IPS DF 6.9 (cell line): ENCODE results near the gene UBAC1.
"Not testable (repeated sequence)": the region's sequence is repeated elsewhere in the genome, so short reads cannot be mapped to it uniquely, and the experiment has no call there.

ENCODE experiments used
- DNase-seq: peaks from one replicate; pipeline ENCODE4 v3.0.0-alpha.2; 2013; ENCODE audit warnings: low read depth, low spot score
- H3K27ac ChIP-seq: one replicate; pipeline ENCODE4 v1.5.1; 2013; ENCODE audit warnings: low read length, control low read depth
- H3K27me3 ChIP-seq: 2 replicates; pipeline ENCODE4 v1.6.1; 2013; ENCODE audit warnings: mild to moderate bottlenecking, low read length; ENCODE audit not compliant: control insufficient read depth, insufficient read depth
- H3K36me3 ChIP-seq: 2 replicates; pipeline ENCODE4 v1.6.1; 2013; ENCODE audit warnings: low read length; ENCODE audit not compliant: control insufficient read depth, insufficient read depth
- H3K4me1 ChIP-seq: 2 replicates; pipeline ENCODE4 v1.6.1; 2013; ENCODE audit warnings: low read length; ENCODE audit not compliant: control insufficient read depth, insufficient read depth
- H3K4me3 ChIP-seq: 2 replicates; pipeline ENCODE4 v1.5.1; 2013; ENCODE audit warnings: mild to moderate bottlenecking, low read length
- H3K9me3 ChIP-seq: 2 replicates; pipeline ENCODE4 v1.6.1; 2013; ENCODE audit warnings: low read length, inconsistent platforms; ENCODE audit not compliant: control insufficient read depth, insufficient read depth
- WGBS: extraction: QIAGEN DNeasy Blood & Tissue Kit; methylation state at CpG from one replicate; pipeline ENCODE4 v1.1.7; 2013; ENCODE audit warnings: mixed read lengths, missing lambda C conversion rate; ENCODE audit not compliant: insufficient read length, insufficient coverage; 5-methylcytosine and 5-hydroxymethylcytosine counted together

The UBAC1 gene

DNA sequence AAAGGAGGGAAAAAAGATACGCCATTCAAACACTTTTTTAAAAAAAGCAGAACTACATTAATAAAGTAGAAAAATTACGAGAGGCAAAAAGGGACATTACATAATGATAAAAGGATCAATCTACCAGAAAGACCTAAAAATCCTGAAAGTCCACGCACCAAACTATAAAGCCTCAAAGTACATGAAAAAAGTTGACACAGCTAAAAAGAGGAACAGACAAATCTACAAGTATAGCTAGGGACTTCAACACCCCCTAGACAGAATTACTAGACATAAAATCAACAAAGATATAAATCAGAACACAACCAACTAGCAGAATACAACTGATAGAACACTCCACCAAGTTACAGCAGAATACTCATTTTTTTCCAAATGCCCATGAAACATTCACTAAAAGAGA, 65.0 kb downstream of the UBAC1 start:
- Histone ChIP-seq H3K27me3 (no peaks in the 10 kb centered on the region), H3K27ac (no peak overlapping the region), H3K36me3 (no peaks in the 10 kb centered on the region), H3K4me3 (no peak overlapping the region), H3K4me1 (peaks cover 7% of the 10 kb centered on the region), H3K9me3 (no peaks in the 10 kb centered on the region)
- no CpG with 5 or more reads among the region's 3 CpGs for WGBS
- DNase-seq, result no peak

DNA sequence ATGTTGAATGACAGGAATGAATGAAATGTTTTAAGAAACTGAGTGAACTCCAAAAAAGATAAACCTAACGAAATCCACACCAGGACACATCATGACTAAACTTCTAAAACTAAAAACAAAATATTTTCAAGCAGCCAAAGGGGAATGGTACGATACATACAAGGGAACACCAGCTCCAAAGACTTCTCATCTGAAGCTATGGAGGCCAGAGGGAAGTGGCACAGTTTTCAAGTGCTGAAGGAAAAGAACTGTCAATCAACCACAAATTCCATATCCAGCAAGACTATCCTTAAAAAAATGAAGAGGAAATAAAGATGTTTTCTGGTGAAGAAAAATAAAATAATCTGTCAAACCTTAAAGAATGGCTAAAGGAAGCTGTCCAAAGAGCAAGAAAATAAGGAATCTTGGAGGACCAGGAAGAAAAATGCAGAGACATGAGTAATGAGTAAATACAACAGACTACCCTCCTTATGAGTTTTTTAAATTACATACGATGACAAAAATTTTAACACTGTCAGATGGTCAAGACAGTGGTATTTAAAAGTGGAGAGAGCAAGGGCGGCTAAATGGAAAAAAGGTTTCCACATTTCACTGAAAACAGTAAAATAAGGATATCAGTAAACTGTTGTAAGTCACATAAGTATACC, 65.8 kb downstream of the UBAC1 start:
- peaks cover 7% of the 10 kb centered on the region for H3K4me1 ChIP-seq
- WGBS, result no CpG with 5 or more reads among the region's 4 CpGs
- H3K27ac ChIP-seq, result no peak overlapping the region
- no peak overlapping the region for H3K4me3 ChIP-seq
- no peak for DNase-seq
- no peaks in the 10 kb centered on the region for H3K36me3 ChIP-seq
- H3K27me3 ChIP-seq, result no peaks in the 10 kb centered on the region
- no peaks in the 10 kb centered on the region for H3K9me3 ChIP-seq

DNA sequence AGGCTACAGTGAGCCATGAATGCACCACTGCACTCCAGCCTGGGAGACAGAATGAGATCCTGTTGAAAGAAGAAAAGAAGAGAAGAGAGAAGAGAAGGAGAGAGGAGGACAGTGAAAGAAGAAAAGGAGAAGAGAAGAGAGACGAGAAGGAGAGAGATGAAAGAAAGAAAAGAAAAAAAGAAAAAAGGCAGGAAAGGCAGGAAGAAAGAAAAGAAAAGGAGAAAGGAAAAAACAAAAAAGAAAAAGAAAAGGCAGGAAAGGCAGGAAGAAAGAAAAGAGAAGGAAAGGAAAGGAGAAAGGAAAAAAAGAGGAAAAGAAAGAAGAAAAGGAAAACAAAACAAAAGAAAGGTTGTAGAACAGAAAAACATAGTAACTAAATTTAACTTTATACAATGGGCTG, 68.1 kb downstream of the UBAC1 start:
- Histone ChIP-seq H3K36me3 (peaks cover 2% of the 10 kb centered on the region; the same call in 1 of the 2 replicates), H3K27me3 (no peaks in the 10 kb centered on the region), H3K4me1 (peaks cover 14% of the 10 kb centered on the region), H3K4me3 (no peak overlapping the region), H3K27ac (no peak overlapping the region), H3K9me3 (no peaks in the 10 kb centered on the region)
- no peak for DNase-seq
- WGBS, result 100% methylated on average over 1 of the region's 1 CpG

DNA sequence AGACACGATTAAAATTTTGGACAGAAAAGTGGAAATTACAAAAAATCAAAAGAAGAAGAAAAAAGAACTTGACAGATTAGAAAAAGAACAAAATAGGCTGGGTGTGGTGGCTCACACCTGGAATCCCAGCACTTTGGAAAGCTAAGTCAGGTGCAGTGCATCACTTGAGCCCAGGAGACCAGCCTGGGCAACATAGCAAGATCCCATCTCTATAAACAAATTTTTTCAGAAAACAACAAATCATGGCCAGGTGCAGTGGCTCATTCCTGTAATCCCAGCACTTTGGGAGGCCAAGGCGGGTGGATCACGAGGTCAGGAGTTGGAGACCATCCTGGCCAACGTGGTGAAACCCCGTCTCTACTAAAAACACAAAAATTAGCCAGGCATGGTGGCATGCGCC, 68.8 kb downstream of the UBAC1 start:
- H3K4me1 ChIP-seq, result peaks cover 19% of the 10 kb centered on the region
- not testable (repeated sequence) for H3K9me3 ChIP-seq, H3K27me3 ChIP-seq, H3K36me3 ChIP-seq, H3K27ac ChIP-seq, H3K4me3 ChIP-seq, DNase-seq
- WGBS, result no CpG with 5 or more reads among the region's 6 CpGs

DNA sequence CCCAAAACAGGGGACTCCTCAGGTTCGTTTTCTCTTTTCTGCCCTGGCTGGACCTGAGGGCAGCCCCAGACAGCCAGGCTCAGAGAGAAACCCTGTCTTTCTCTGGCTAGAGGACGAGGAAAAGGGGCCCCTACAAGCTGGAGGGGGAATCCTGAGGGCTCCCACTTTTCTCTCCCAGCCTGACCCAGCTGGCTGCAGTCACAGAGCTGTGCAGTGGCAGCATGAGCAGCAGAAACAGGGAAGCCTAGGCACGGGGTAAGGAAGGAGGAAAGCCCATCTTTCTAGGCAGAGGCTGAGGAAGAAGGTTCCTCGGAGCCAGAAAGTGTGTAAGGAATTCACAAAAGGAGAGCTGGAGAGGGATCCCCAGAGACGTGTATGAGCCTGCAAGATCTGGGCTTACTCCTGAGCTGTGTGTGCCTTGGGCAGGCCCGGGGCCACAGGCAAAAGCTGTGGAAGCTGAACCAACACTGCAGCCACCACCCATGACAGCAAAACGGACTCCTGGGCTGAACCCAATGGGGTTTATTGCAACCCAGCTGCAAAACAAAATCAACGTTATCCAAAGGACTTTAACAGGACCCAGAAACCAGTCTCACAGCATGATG, 70.0 kb downstream of the UBAC1 start:
- Histone ChIP-seq H3K27me3 (no peaks in the 10 kb centered on the region), H3K4me3 (no peak overlapping the region), H3K9me3 (no peaks in the 10 kb centered on the region), H3K27ac (no peak overlapping the region), H3K4me1 (peaks cover 22% of the 10 kb centered on the region), H3K36me3 (peaks cover 2% of the 10 kb centered on the region; the same call in 1 of the 2 replicates)
- no CpG with 5 or more reads among the region's 8 CpGs for WGBS
- DNase-seq, result no peak

DNA sequence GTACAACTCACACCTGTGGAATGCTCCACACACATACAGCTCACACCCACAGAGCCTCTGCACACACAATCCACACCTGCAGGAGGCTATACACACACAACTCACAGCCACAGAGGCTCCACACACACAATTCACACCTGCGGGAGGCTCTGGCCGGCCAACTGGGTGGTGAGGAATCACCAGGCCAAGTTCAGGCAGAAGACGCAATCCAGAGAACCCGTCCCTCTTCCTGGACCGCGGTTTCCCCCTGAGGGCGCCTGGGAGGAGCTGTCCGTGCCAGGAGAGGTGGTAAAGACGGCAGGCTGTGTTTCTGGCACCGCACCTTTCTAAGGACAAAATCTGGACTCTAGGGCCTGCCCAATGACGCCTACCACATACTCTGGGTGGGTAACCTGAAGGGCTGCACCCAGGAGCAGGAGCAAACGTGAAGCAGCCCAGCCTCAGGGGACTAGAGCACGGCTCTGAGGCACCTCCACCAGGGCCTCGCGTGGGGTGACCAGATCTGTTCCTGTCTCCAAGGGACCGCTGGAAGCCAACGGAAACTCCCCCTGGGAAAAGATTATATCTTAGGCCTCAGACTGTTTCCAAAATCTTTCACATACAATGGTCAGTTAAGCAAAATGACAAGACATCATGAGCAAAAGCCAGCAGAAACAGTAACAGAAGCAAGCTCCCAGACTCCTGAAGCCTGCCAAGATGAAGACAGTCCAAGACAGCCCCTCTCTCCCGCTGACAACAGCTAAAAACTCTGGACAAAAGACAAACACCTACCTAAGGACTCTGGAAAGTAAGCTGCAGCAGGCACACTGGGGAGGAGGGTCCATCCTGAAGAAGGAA, 70.8 kb downstream of the UBAC1 start:
- H3K27ac ChIP-seq, result no peak overlapping the region
- no peaks in the 10 kb centered on the region for H3K9me3 ChIP-seq
- H3K4me1 ChIP-seq, result peaks cover 22% of the 10 kb centered on the region

DNA sequence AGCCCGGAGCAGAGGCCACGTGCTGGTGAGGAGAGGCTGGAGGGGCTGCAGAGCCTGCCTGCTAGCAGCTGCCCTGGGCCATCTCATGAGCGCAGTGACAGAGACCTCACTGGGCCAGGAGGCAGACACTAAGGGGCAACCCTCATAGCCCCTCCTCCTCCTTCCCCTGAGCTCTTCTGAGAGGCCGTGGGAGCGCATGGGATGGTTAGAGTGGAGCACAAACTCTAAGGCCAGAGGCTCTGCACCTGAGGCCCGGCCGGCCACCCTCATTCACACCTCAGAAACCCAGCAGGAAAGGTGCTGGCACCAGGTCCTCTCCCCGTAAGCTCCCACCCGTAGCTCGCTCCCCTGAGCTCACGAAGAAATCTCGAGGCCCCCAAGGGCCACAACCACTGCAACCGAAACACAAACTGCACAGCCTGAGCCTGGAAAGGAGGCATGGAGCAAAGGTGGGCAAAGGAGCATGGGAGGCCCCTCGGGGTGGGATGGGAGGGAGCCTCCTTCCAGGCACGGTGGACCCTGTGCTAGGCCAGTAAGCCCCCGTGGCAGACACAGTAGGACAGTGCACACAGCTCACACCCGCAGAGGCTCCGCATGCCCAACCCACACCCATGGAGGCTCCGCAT, 71.5 kb downstream of the UBAC1 start:
- no peaks in the 10 kb centered on the region for H3K9me3 ChIP-seq
- peaks cover 22% of the 10 kb centered on the region for H3K4me1 ChIP-seq
- H3K36me3 ChIP-seq, result peaks cover 2% of the 10 kb centered on the region; the same call in 1 of the 2 replicates
- H3K27ac ChIP-seq, result no peak overlapping the region
- H3K4me3 ChIP-seq, result no peak overlapping the region
- no peak for DNase-seq
- WGBS, result no CpG with 5 or more reads among the region's 19 CpGs
- no peaks in the 10 kb centered on the region for H3K27me3 ChIP-seq

More for the DNA sequence above, 70.8 kb downstream of the UBAC1 start:
- no peak overlapping the region for H3K4me3 ChIP-seq
- WGBS, result no CpG with 5 or more reads among the region's 18 CpGs
- no peak for DNase-seq
- H3K27me3 ChIP-seq, result no peaks in the 10 kb centered on the region
- peaks cover 2% of the 10 kb centered on the region; the same call in 1 of the 2 replicates for H3K36me3 ChIP-seq

DNA sequence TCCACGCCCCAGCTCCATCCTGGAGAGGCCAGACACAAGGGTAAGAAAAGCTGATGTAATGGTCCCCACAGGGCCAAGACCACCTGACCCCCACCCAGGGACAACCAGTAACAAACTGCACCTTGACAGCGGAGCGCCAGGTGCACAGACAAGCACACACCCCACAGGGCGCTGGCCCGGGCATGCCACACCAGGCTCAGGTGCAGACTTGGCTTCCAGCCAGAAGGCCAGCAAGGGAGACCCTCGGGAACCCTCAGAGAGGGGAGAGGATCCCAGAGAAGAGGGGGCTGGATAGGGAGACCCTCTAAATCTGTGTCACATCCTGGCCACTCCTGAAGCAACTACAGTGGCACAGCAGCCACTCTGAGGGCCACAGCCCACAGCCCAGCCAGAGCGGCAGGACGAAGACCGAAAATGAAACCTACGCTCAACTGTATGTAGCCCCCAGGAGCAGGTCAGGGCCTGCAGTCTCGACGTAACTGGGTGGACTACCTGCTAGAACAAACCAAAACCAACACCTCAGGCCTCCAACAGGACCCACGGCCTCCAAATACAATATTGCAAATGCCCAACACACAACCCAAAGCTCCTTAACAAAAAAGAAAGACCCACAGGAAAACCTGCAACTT, 72.3 kb downstream of the UBAC1 start:
- Histone ChIP-seq H3K4me3 (no peak overlapping the region), H3K4me1 (peaks cover 18% of the 10 kb centered on the region), H3K27ac (no peak overlapping the region), H3K36me3 (peaks cover 2% of the 10 kb centered on the region; the same call in 1 of the 2 replicates), H3K27me3 (no peaks in the 10 kb centered on the region), H3K9me3 (no peaks in the 10 kb centered on the region)
- DNase-seq, result no peak
- WGBS, result no CpG with 5 or more reads among the region's 13 CpGs

DNA sequence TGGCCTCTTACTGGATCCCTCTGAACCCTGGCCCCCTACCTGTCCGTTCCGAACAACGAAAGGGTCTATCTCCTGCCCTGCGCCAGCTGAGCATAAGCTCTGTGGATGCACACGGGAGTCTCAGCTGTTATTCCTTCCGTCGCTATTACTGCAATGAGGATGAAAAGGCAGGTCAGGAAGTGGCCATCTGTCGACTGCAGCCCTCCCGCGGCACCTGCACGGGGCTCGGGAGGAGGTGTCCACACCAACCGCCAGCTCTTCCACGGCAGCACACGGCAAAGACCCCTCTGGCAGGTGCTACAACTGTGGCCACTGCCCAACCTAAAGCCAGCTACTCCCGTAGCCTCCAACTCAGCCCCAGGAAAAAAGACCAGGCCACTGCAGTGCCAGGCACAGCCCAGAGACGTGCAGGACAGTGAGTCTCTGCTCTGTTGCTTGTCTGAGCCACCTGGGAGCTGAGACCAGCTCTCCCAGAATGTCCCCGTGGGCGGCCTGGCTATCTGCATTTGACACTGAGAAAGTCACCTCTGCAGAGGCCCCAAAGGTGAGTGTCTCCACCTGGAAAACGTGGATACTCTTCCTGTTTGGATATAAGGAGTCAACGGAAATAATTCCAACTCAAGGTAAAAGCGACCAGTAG, 72.9 kb downstream of the UBAC1 start:
- DNase-seq, result no peak
- Histone ChIP-seq H3K9me3 (no peaks in the 10 kb centered on the region), H3K4me1 (peaks cover 16% of the 10 kb centered on the region), H3K36me3 (peaks cover 2% of the 10 kb centered on the region; the same call in 1 of the 2 replicates), H3K27ac (no peak overlapping the region), H3K27me3 (no peaks in the 10 kb centered on the region), H3K4me3 (no peak overlapping the region)
- no CpG with 5 or more reads among the region's 22 CpGs for WGBS
